SK-N-MC (cell line): ENCODE measurements around the gene MIOX.

Experiments
- EZH2 ChIP-seq: fragments of 200-600 bp; sonication (generic); IDR thresholded peaks from one replicate; pipeline ENCODE4 v1.6.1; 2017; ENCODE audit warnings: antibody characterized with exemption
- FOXP2 ChIP-seq: optimal IDR thresholded peaks from 2 replicates; pipeline ENCODE3; 2011; ENCODE audit warnings: mild to moderate bottlenecking, moderate library complexity; ENCODE audit not compliant: insufficient read depth; ENCODE audit errors: extremely low read length, control extremely low read depth
- POLR2AphosphoS5 ChIP-seq: IDR thresholded peaks from 2 replicates; pipeline ENCODE4 v1.6.1; 2012; ENCODE audit warnings: mild to moderate bottlenecking, low read depth, low read length, borderline replicate concordance

DNA sequence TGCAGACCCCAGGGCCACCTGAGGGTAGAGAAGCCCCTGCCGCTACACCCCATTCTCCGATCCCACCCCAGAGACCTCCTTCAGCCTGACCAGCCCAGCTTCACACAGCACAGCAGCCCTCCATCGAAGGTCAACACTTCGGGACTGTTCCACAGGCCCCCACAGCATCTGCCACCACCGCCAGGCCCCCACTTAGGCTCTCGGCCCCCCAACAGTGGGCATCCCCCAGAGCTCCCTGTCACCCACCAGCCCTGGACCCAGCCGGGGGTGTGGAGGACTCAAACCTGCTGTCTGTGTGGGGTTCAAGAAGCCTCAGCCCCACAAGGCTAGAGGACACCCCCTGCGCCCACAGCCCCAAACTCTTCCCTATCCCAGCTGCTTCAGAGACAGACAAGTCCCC lies 18.0 kb upstream of the MIOX start:
- TF ChIP-seq EZH2, result no peak
- no peak for TF ChIP-seq POLR2AphosphoS5
- TF ChIP-seq FOXP2, result no peak
